Mammary epithelial cell (primary cell): ENCODE results near the gene RAB10.

Experiments
- EZH2 ChIP-seq: IDR thresholded peaks from 2 replicates; pipeline ENCODE4 v1.6.1; 2012; ENCODE audit warnings: low read length, inconsistent platforms, borderline replicate concordance
- TF ChIP-seq, protein P1 (sequence below), 2 donors: IDR thresholded peaks in 1 of 2; conservative IDR thresholded peaks in 1 of 2; 2 replicates each; pipeline ENCODE4 v1.5.1; 2011 to 2012; ENCODE audit warnings: inconsistent platforms in 2 of 2, low read length in 2 of 2, mild to moderate bottlenecking in 2 of 2, control low read depth in 1 of 2, low read depth in 1 of 2; ENCODE audit not compliant: insufficient read depth in 1 of 2; ENCODE audit errors: extremely low read depth in 1 of 2

DNA sequence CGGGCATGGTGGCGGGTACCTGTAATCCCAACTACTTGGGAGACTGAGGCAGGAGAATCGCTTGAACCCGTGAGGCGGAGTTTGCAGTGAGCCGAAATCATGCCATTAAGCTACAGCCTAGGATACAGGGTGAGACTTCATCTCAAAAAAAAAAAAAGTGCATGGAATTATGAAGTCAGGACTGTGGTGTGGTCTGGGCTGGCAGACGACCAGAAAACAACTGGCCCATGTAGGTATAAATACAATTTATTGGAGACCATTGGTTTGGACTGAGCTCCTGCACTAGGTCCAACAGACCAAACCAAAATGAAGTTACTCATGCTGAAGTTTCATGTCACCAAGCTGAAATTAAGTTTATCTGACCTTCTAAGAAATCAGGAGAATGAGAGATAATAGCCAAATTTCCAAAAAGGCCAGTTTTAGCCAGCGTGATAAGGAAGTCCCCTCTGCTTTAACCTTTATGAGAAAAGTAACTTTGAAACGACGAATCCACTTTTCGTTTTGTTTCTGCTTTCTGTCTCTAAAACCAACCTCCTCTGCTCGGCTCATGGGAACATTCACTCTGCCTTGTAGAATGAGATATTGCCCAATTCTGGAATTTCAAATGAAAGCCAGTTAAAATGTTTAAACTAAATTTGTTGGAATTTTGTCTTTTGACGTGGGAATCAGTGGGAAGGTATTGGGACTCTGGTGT lies 17.7 kb upstream of the RAB10 start:
- TF ChIP-seq EZH2, result no peak
- TF ChIP-seq, protein P1, sequence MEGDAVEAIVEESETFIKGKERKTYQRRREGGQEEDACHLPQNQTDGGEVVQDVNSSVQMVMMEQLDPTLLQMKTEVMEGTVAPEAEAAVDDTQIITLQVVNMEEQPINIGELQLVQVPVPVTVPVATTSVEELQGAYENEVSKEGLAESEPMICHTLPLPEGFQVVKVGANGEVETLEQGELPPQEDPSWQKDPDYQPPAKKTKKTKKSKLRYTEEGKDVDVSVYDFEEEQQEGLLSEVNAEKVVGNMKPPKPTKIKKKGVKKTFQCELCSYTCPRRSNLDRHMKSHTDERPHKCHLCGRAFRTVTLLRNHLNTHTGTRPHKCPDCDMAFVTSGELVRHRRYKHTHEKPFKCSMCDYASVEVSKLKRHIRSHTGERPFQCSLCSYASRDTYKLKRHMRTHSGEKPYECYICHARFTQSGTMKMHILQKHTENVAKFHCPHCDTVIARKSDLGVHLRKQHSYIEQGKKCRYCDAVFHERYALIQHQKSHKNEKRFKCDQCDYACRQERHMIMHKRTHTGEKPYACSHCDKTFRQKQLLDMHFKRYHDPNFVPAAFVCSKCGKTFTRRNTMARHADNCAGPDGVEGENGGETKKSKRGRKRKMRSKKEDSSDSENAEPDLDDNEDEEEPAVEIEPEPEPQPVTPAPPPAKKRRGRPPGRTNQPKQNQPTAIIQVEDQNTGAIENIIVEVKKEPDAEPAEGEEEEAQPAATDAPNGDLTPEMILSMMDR (conservative IDR thresholded peaks at IDR 0.05 in 1 of 2, IDR thresholded peaks at IDR 0.05 in 1 of 2; ENCODE audit: extremely low read depth in 1 of 2, insufficient read depth in 1 of 2, low read depth in 1 of 2, low read length in 2 of 2), result no peak
